Activated CD4-positive, alpha-beta T cell treated with anti-CD3 and anti-CD28 coated beads for 36 hours (primary cell): ENCODE data around the gene BPIFB3. TPM values are rescaled to one million over a fixed set of nuclear protein-coding genes. Genes with fewer than 3 reads are reported as not detected.

Experiments used
- ATAC-seq: fragments of 200-7000 bp; cut with Tn5 transposase; one replicate; pipeline ENCODE4 v1.10.0; 2021; ENCODE audit warnings: mild to moderate bottlenecking, moderate library complexity
- CTCF ChIA-PET: fragments of 350-600 bp; sonication (Branson Sonifier 250); formaldehyde crosslinking; loops from one replicate; lab custom pipeline; 2021; ENCODE audit warnings: antibody characterized with exemption; lab: Charles Lee
- POLR2A ChIA-PET: fragments of 350-600 bp; sonication (Branson Sonifier 250); formaldehyde crosslinking; loops from one replicate; lab custom pipeline; 2021; ENCODE audit warnings: antibody characterized with exemption, inconsistent platforms; lab: Charles Lee
- DNase-seq: peaks from one replicate; pipeline ENCODE4 v3.0.0-alpha.2; 2020
- H3K27ac Mint-ChIP-seq: one replicate; pipeline ENCODE4 v1.8.0; 2021; ENCODE audit warnings: mixed read lengths
- H3K27me3 Mint-ChIP-seq: one replicate; pipeline ENCODE4 v1.8.0; 2021; ENCODE audit warnings: mixed read lengths
- H3K36me3 Mint-ChIP-seq: one replicate; pipeline ENCODE4 v1.8.0; 2021; ENCODE audit warnings: low read depth, mixed read lengths
- H3K4me1 Mint-ChIP-seq: one replicate; pipeline ENCODE4 v1.8.0; 2021; ENCODE audit warnings: mixed read lengths
- H3K4me3 Mint-ChIP-seq: one replicate; pipeline ENCODE4 v1.8.0; 2021; ENCODE audit warnings: mild to moderate bottlenecking, moderate library complexity, mixed read lengths
- H3K9me3 Mint-ChIP-seq: one replicate; pipeline ENCODE4 v1.8.0; 2021; ENCODE audit warnings: low read depth, mixed read lengths
- intact Hi-C, 2 experiments: fragments of 100-400 bp; cut with DNase I in 1 of 2; cut with micrococcal nuclease in 1 of 2; formaldehyde crosslinking; loops; one replicate each; pipeline versions ENCODE4 v1.14.2 to v1.15.1; 2022 to 2024; cut with DNase I, micrococcal nuclease
- total RNA-seq, 2 experiments: library from RNA; stranded (reverse); gene quantifications; one replicate each; pipeline ENCODE4 v1.2.3, GENCODE V29; 2021

BPIFB3 gene
- total RNA-seq, 2 experiments from 2014 or later = not detected

DNA sequence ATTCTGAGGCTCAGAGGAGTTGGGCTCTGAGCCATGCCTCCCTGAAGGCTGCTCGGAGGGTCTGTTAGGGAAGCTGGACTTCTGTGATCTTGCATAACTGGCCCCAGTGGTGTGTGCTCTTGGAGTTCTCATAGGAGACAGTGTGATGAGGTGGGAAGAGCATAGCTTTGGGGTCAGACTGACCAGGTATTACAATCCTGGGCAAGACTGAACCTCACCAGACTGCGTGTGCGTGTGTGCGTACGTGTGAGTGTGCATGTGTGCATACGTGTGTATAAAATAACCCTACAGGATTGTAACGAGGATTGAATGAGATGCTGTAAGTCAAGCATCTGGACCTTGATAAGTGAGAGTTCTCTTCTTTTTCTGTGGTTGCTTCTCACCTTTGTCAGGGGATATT, 36.2 kb upstream of the BPIFB3 start:
- intact Hi-C loops = no loop called here
- ATAC-seq (no peak), DNase-seq (no peak)
- H3K27me3 Mint-ChIP-seq = no peaks in the 10 kb centered on the region
- H3K9me3 Mint-ChIP-seq = no peaks in the 10 kb centered on the region
- CTCF ChIA-PET = interaction anchor here (1.5 to 3.4 kb wide), 2 partner anchors 13 to 115 kb away, joined by 7 to 10 read pairs; partner anchors contain the start of gene SUN5
- no peaks in the 10 kb centered on the region for H3K36me3 Mint-ChIP-seq
- H3K4me3 Mint-ChIP-seq = no peak overlapping the region
- H3K4me1 Mint-ChIP-seq = peaks cover 2% of the 10 kb centered on the region
- no peak overlapping the region for H3K27ac Mint-ChIP-seq
- POLR2A ChIA-PET = no interaction called here

GRCh38 chr20:33018169-33018931, 35.4 kb upstream of the BPIFB3 start:
- Mint-ChIP-seq H3K27ac (no peak overlapping the region), H3K27me3 (no peaks in the 10 kb centered on the region), H3K4me1 (peaks cover 2% of the 10 kb centered on the region), H3K36me3 (no peaks in the 10 kb centered on the region), H3K9me3 (no peaks in the 10 kb centered on the region), H3K4me3 (no peak overlapping the region)
- CTCF ChIA-PET = no interaction called here
- ATAC-seq (no peak), DNase-seq (no peak)
- intact Hi-C loops = no loop called here
- POLR2A ChIA-PET = interaction anchor here (0.5 kb wide), 1 partner anchor 462 kb away, joined by 4 read pairs; no protein-coding TSS in a partner anchor

DNA sequence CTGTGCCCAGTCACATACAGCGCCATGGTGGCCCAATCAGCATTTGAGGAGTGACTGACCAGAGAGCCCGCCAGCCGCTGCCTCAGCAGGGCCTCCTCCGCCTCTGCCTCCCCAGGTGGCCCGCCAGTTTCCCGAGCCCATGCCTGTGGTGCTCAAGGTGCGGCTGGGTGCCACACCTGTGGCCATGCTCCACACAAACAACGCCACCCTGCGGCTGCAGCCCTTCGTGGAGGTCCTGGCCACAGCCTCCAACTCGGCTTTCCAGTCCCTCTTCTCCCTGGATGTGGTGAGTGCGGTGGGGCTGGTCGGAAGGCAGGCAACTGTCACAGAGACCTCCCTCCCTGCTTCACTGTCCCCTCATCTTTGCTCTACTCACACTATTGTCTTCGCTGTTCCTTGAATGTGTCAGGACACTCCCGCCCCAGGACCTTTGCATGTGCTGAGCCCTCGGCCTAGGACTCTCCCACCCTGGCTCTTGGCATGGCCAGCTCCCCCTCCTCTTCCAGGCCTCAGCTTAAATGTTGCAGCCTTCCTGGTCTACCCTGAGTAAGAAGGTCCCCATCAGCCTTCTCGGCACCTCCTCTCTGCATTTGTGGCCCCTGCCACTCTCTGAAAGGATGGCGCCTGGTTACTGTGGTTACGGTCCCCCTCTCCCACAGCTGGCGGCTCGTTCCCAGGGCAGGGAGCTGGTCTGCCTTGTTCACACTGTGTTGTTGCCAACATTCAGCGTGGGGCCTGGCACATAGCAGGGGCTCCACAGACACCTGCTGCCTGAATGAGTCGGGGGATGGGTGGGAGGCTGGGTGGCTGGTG, 34.0 kb upstream of the BPIFB3 start:
- Mint-ChIP-seq H3K4me1 (peaks cover 2% of the 10 kb centered on the region), H3K9me3 (no peaks in the 10 kb centered on the region), H3K36me3 (no peaks in the 10 kb centered on the region), H3K4me3 (no peak overlapping the region), H3K27me3 (no peaks in the 10 kb centered on the region), H3K27ac (no peak overlapping the region)
- DNase-seq (no peak), ATAC-seq (no peak)
- CTCF ChIA-PET = interaction anchor here (0.6 to 1.2 kb wide), 3 partner anchors 10 to 30 kb away, joined by 3 to 4 read pairs (median 4); partner anchors contain the start of gene SUN5
- POLR2A ChIA-PET = no interaction called here
- intact Hi-C loops = no loop called here

GRCh38 chr20:33020278-33021161, 33.2 kb upstream of the BPIFB3 start:
- ATAC-seq = no peak
- POLR2A ChIA-PET = no interaction called here
- H3K9me3 Mint-ChIP-seq = no peaks in the 10 kb centered on the region
- peaks cover 2% of the 10 kb centered on the region for H3K4me1 Mint-ChIP-seq
- intact Hi-C loops = no loop called here
- CTCF ChIA-PET = interaction anchor here (0.6 to 1.2 kb wide), 3 partner anchors 9 to 31 kb away, joined by 3 to 4 read pairs (median 4); partner anchors contain the start of gene SUN5
- H3K36me3 Mint-ChIP-seq = no peaks in the 10 kb centered on the region
- no peak for DNase-seq
- H3K27ac Mint-ChIP-seq = no peak overlapping the region
- no peak overlapping the region for H3K4me3 Mint-ChIP-seq
- no peaks in the 10 kb centered on the region for H3K27me3 Mint-ChIP-seq

GRCh38 chr20:33021879-33022278, 31.8 kb upstream of the BPIFB3 start:
- no peak overlapping the region for H3K27ac Mint-ChIP-seq
- H3K4me1 Mint-ChIP-seq = no peaks in the 10 kb centered on the region
- ATAC-seq = no peak
- ChIA-PET POLR2A (no interaction called here), CTCF (no interaction called here)
- intact Hi-C loops = no loop called here
- no peaks in the 10 kb centered on the region for H3K36me3 Mint-ChIP-seq
- H3K9me3 Mint-ChIP-seq = no peaks in the 10 kb centered on the region
- H3K27me3 Mint-ChIP-seq = no peaks in the 10 kb centered on the region
- no peak overlapping the region for H3K4me3 Mint-ChIP-seq
- no peak for DNase-seq

DNA sequence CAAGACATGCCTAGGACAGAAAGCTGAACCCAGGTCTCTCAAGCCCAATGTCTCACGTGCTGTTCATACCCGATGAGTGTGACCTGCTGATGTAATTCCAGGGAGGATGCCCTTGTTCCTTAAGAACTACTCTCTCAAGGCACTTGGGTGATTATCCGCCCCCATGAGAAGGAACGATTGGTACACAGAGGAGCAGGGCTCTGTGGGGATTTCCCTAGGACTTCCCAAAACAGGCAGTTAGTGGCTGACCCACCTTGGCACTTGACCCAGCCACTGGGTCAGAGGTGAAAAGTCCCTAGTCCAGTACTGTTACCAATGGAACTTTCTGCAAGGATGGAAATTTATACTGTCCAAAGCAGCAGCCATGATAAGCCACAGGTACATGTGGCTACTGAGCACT, 31.4 kb upstream of the BPIFB3 start:
- no peak overlapping the region for H3K27ac Mint-ChIP-seq
- DNase-seq (no peak), ATAC-seq (no peak)
- ChIA-PET CTCF (interaction anchor here (0.8 kb wide), 1 partner anchor 692 kb away, joined by 4 read pairs; no protein-coding TSS in a partner anchor), POLR2A (no interaction called here)
- no peak overlapping the region for H3K4me3 Mint-ChIP-seq
- no peaks in the 10 kb centered on the region for H3K36me3 Mint-ChIP-seq
- no peaks in the 10 kb centered on the region for H3K4me1 Mint-ChIP-seq
- no peaks in the 10 kb centered on the region for H3K27me3 Mint-ChIP-seq
- no peaks in the 10 kb centered on the region for H3K9me3 Mint-ChIP-seq
- intact Hi-C loops = no loop called here

DNA sequence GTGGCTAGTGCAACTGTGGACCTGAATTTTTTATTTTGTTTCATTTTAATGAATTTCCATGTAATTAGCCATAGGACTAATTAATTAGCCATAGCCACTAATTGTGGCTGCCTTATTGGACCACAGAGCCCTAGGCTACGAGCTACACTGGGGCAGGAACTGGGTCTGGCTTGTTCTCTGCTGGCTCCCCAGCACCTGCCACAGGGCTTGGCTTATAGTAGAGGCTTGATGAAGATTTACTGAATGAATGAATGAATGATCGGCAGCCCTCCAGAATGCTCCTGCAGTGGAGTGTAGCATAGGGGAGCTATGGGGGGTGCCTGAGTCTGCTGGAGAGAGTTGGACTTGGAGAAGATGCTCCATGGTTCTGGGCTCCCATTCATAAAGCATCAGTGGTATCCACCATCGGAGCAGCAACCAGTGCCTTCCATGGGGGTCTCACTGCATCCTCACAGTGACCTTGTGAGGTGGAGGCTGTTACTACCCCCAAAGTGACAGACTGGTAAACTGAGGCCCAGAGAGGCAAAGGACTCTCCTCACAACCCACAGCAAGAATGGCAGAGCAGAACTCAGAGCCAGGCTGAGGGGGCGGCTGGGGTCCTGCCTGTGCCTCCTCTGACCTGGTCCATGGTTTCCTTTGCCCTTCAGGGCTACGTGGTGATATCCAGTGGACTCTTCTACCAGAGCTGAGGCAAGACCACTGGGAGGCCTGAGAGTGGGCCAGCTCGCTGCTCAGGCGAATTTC, 30.8 kb upstream of the BPIFB3 start:
- ChIA-PET POLR2A (no interaction called here), CTCF (interaction anchor here (0.8 kb wide), 1 partner anchor 693 kb away, joined by 4 read pairs; no protein-coding TSS in a partner anchor)
- no peaks in the 10 kb centered on the region for H3K9me3 Mint-ChIP-seq
- ATAC-seq (no peak), DNase-seq (no peak)
- no peaks in the 10 kb centered on the region for H3K36me3 Mint-ChIP-seq
- no peaks in the 10 kb centered on the region for H3K4me1 Mint-ChIP-seq
- intact Hi-C loops = no loop called here
- H3K4me3 Mint-ChIP-seq = no peak overlapping the region
- H3K27me3 Mint-ChIP-seq = no peaks in the 10 kb centered on the region
- no peak overlapping the region for H3K27ac Mint-ChIP-seq

DNA sequence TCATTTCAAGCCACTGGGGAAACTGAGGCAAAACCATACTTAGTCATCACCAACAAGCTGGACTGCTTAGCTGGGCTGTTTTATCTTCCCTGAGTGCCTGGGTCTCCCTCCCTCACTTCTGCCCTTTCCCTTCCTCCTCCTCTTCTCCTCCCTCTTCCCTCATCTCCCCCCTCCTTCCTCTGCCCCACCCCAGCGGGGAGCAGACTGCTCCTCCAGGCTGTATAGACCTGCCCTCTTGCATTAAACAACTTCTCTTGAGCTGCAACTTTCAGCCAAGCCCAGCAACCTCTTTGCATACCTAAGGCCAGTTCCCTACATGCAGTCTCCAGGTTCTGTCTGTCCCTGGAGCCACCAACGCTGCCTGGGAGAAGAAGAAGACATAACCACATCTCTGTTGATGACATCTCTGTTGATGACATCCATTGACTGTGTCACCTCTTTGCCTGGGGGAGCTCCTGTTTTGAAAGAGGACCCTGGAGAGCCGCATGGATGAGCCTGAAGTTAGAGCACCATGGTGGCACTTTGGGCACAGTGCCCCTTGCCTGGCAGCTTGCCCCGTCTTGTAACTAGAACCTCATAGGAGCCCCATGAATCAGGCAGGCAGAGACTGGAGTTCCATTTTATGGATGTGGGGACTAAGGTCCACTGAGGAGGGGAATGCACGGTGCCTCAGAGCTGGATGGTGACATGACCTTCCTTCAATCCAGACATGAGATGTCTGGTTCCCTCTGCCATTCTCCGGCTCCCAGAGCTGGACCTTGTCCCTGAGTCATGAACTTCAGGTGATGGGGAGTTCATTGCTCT, 30.1 kb upstream of the BPIFB3 start:
- ChIA-PET POLR2A (no interaction called here), CTCF (no interaction called here)
- Mint-ChIP-seq H3K27ac (no peak overlapping the region), H3K9me3 (no peaks in the 10 kb centered on the region), H3K4me3 (no peak overlapping the region), H3K27me3 (no peaks in the 10 kb centered on the region), H3K4me1 (no peaks in the 10 kb centered on the region), H3K36me3 (no peaks in the 10 kb centered on the region)
- intact Hi-C loops = no loop called here
- DNase-seq = no peak
- no peak for ATAC-seq

DNA sequence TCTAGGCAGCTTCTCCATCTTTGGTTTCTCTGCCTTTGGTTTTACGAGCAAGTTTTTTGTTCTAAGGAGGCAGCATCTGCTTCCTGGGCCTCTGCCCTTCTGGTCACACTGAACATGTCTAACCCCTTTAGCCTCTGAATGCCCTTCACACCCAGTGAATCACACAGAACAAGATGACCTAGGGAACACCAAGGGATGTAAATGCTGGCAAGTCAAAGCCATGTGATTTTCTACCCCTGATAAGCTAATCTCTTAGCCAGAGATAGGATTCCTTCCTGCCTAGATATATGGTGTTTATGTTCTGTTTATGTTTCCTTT, 29.5 kb upstream of the BPIFB3 start:
- POLR2A ChIA-PET = no interaction called here
- CTCF ChIA-PET = no interaction called here
- Mint-ChIP-seq H3K4me1 (no peaks in the 10 kb centered on the region), H3K9me3 (no peaks in the 10 kb centered on the region), H3K27me3 (no peaks in the 10 kb centered on the region), H3K27ac (no peak overlapping the region), H3K4me3 (no peak overlapping the region), H3K36me3 (no peaks in the 10 kb centered on the region)
- intact Hi-C loops = no loop called here
- no peak for DNase-seq
- ATAC-seq = no peak

DNA sequence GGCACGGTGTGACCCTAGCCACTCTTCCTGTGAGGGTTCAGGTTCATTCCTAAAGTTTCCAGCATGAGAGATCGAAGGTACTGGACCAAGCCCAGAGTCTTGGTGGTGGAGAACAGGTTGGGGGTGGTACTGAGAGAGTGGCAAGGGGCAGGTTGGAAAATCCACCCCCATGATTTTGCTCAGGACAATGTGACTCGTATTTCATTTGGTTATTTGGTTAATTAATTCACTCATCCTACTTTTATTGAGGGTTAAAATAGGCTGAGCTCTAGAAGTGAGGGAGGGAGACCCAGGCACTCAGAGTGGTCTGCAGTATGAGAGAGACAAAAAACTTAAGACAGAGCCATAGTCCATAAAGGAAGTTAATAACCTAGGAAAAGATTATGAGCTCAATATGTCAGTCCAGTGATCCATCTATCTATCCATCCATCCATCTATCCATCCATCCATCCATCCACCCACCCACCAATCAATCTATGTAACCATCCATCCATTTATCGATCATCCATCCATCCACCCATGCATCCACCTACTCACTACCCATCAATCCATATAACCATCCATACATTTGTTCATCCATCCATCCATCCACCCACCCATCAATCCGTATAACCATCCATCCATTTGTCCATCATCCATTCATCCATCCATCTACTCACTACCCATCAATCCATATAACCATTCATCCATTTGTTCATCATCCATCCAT, 28.9 kb upstream of the BPIFB3 start:
- H3K36me3 Mint-ChIP-seq = no peaks in the 10 kb centered on the region
- H3K4me3 Mint-ChIP-seq = no peak overlapping the region
- CTCF ChIA-PET = no interaction called here

More for the DNA sequence above, 28.9 kb upstream of the BPIFB3 start:
- H3K9me3 Mint-ChIP-seq = no peaks in the 10 kb centered on the region
- no peaks in the 10 kb centered on the region for H3K4me1 Mint-ChIP-seq
- no peak overlapping the region for H3K27ac Mint-ChIP-seq
- DNase-seq = no peak
- no peaks in the 10 kb centered on the region for H3K27me3 Mint-ChIP-seq
- ATAC-seq = no peak
- intact Hi-C loops = no loop called here
- POLR2A ChIA-PET = no interaction called here
